ENCODE data around the gene LRP11.

GRCh38 chr6:149860513-149860833, 3.7 kb downstream of the LRP11 start:
- TF ChIP-seq, protein P1, sequence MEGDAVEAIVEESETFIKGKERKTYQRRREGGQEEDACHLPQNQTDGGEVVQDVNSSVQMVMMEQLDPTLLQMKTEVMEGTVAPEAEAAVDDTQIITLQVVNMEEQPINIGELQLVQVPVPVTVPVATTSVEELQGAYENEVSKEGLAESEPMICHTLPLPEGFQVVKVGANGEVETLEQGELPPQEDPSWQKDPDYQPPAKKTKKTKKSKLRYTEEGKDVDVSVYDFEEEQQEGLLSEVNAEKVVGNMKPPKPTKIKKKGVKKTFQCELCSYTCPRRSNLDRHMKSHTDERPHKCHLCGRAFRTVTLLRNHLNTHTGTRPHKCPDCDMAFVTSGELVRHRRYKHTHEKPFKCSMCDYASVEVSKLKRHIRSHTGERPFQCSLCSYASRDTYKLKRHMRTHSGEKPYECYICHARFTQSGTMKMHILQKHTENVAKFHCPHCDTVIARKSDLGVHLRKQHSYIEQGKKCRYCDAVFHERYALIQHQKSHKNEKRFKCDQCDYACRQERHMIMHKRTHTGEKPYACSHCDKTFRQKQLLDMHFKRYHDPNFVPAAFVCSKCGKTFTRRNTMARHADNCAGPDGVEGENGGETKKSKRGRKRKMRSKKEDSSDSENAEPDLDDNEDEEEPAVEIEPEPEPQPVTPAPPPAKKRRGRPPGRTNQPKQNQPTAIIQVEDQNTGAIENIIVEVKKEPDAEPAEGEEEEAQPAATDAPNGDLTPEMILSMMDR (IDR thresholded peaks at IDR 0.05; ENCODE audit: low read length) = no peak
- TF ChIP-seq EZH2 (IDR thresholded peaks at IDR 0.05; ENCODE audit: borderline replicate concordance, low read length) = no peak

All from OCI-LY1 (cell line).